ENCODE data around the gene PLA2G2F. TPM values are rescaled to one million over a fixed set of nuclear protein-coding genes. Genes with fewer than 3 reads are reported as not detected.

PLA2G2F gene
- total and polyA plus RNA-seq, 2 of the 8 experiments (the other 6 are each of a cell fraction or from before 2014, with no cell fraction given), result not detected

- no peak overlapping the region for H4K91ac ChIP-seq (replicated peaks; ENCODE audit: insufficient read length, low read length)
- H3K4me3 ChIP-seq (ENCODE audit: extremely low read depth in 1 of 4, insufficient read depth in 2 of 4, low read depth in 3 of 4, low read length in 4 of 4), result no peak overlapping the region
- no peak overlapping the region for H2BK15ac ChIP-seq (ENCODE audit: low read length)
- no peaks in the 10 kb centered on the region for H4K20me1 ChIP-seq (replicated peaks in 1 of 2; ENCODE audit: control insufficient read depth in 1 of 2, insufficient read depth in 2 of 2, low read length in 2 of 2)
- H3K14ac ChIP-seq (ENCODE audit: insufficient read length), result no peak overlapping the region
- H2AK5ac ChIP-seq (ENCODE audit: low read depth, low read length), result no peak overlapping the region
- WGBS, 2 experiments (ENCODE audit: extremely low coverage in 1 of 2, insufficient coverage in 1 of 2, insufficient read length in 1 of 2, insufficient replicate concordance in 2 of 2, low coverage in 1 of 2, low lambda C conversion rate in 2 of 2, missing lambda C conversion rate in 1 of 2), result 100% methylated on average over 4 of the region's 5 CpGs; no CpG with 5 or more reads in 1 of the 2 experiments
- H3K27me3 ChIP-seq (replicated peaks in 1 of 4; ENCODE audit: control insufficient read depth in 3 of 4, extremely low read depth in 1 of 4, insufficient read depth in 3 of 4, low read length in 3 of 4), result no peaks in the 10 kb centered on the region
- H3K79me2 ChIP-seq (ENCODE audit: control insufficient read depth in 1 of 2, insufficient read depth in 2 of 2, low read length in 2 of 2), result no peaks in the 10 kb centered on the region
- H3K18ac ChIP-seq (ENCODE audit: extremely low read depth, low read length), result no peak overlapping the region
- H2BK120ac ChIP-seq (replicated peaks; ENCODE audit: low read depth, low read length), result no peak overlapping the region
- H3K4me2 ChIP-seq (ENCODE audit: insufficient read depth in 1 of 2, low read depth in 2 of 2, low read length in 2 of 2), result no peak overlapping the region
- H3K4ac ChIP-seq (replicated peaks; ENCODE audit: insufficient read length, low read depth, low read length), result no peak overlapping the region
- CTCF ChIA-PET (ENCODE audit: partially characterized antibody), result interaction anchor here (0.6 to 2.5 kb wide), 4 partner anchors 10 to 464 kb away, joined by 3 to 13 read pairs (median 3); no protein-coding TSS in a partner anchor
- no peak overlapping the region for H3K23ac ChIP-seq (ENCODE audit: insufficient read length)
- no peak overlapping the region for H2AFZ ChIP-seq (ENCODE audit: low read length)
- H2BK20ac ChIP-seq (ENCODE audit: low read length), result no peak overlapping the region
- no peaks in the 10 kb centered on the region for H3K36me3 ChIP-seq (ENCODE audit: control insufficient read depth in 2 of 4, insufficient read depth in 4 of 4, low read length in 3 of 4)
- no peak for DNase-seq (ENCODE audit: low read depth in 1 of 2, low spot score in 2 of 2)
- H3K9ac ChIP-seq (replicated peaks in 1 of 4; ENCODE audit: extremely low read depth in 1 of 4, low read depth in 3 of 4, low read length in 3 of 4), result no peak overlapping the region
- H4K8ac ChIP-seq (ENCODE audit: extremely low read depth, insufficient read depth, low read length), result no peak overlapping the region
- FAIRE-seq, result no peak
- POLR2A ChIA-PET (ENCODE audit: partially characterized antibody), result no interaction called here
- H2BK12ac ChIP-seq (ENCODE audit: low read depth, low read length), result no peak overlapping the region
- no peak overlapping the region for H2BK5ac ChIP-seq (ENCODE audit: low read depth, low read length)
- no peaks in the 10 kb centered on the region for H3K79me1 ChIP-seq (ENCODE audit: low read depth, low read length)
- TF ChIP-seq FOSL1 (IDR thresholded peaks at IDR 0.05; ENCODE audit: insufficient read depth, low read depth, low read length) (no peak), JUND (IDR thresholded peaks at IDR 0.05; ENCODE audit: low read length) (no peak)
- no peaks in the 10 kb centered on the region for H3K23me2 ChIP-seq (ENCODE audit: low read depth, low read length)
- H3K56ac ChIP-seq (replicated peaks; ENCODE audit: insufficient read length, low read depth, low read length), result no peak overlapping the region
- no peak overlapping the region for H3K27ac ChIP-seq (ENCODE audit: low read depth, low read length)
- H3K4me1 ChIP-seq (replicated peaks in 1 of 4; ENCODE audit: control insufficient read depth in 3 of 4, insufficient read depth in 4 of 4, low read length in 3 of 4), result peaks cover 2 to 5% (median 3%) of the 10 kb centered on the region in 4 experiments; a peak in 4 of 7 replicates
- H4K5ac ChIP-seq (ENCODE audit: insufficient read length, low read depth, low read length), result no peak overlapping the region
- H3K9me3 ChIP-seq (ENCODE audit: insufficient read depth in 2 of 2, low read depth in 1 of 2, low read length in 1 of 2), result no peaks in the 10 kb centered on the region; a peak in 1 of 4 replicates
Measured at GRCh38 chr1:20111452-20111851, 27.7 kb upstream of the PLA2G2F start.
